ENCODE measurements around the gene SYT12. TPM values are rescaled to one million over a fixed set of nuclear protein-coding genes. Genes with fewer than 3 reads are reported as not detected.

SYT12 gene
- total RNA-seq, 1 donor from 2014 or later: 6.3 TPM

DNA sequence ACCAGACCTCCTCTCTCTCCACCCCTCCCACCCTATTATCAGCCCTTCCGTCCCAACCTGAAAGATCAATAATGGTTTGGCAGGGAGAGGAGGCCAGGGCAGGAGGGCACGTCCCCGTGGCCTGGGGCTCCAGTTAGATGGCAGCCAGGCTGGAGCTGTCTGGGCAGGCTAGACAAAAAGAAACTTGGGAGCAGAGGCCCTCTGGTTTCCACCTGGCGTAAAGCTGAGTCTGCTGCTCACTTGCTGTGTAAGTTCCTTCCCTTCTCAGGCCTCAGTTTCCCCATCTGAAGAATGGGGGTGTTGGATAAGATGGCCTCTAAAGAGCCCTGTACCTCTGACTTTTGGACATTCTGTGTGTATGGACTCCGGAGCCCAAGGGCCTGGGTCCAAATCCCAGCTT lies 30.0 kb downstream of the SYT12 start:
- TF ChIP-seq, protein P1, sequence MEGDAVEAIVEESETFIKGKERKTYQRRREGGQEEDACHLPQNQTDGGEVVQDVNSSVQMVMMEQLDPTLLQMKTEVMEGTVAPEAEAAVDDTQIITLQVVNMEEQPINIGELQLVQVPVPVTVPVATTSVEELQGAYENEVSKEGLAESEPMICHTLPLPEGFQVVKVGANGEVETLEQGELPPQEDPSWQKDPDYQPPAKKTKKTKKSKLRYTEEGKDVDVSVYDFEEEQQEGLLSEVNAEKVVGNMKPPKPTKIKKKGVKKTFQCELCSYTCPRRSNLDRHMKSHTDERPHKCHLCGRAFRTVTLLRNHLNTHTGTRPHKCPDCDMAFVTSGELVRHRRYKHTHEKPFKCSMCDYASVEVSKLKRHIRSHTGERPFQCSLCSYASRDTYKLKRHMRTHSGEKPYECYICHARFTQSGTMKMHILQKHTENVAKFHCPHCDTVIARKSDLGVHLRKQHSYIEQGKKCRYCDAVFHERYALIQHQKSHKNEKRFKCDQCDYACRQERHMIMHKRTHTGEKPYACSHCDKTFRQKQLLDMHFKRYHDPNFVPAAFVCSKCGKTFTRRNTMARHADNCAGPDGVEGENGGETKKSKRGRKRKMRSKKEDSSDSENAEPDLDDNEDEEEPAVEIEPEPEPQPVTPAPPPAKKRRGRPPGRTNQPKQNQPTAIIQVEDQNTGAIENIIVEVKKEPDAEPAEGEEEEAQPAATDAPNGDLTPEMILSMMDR (IDR thresholded peaks at IDR 0.05): no peak
- intact Hi-C loops (cut with DNase I): no loop called here
- no peaks in the 10 kb centered on the region for H3K27me3 ChIP-seq
- no peak overlapping the region for H3K4me3 ChIP-seq
- no peak for DNase-seq (ENCODE audit: low spot score in 2 of 2)
- no peaks in the 10 kb centered on the region for H3K36me3 ChIP-seq
- peaks cover 11 to 27% of the 10 kb centered on the region in 2 donors for H3K4me1 ChIP-seq
- H3K9me3 ChIP-seq: no peaks in the 10 kb centered on the region
- no peak overlapping the region for H3K27ac ChIP-seq

DNA sequence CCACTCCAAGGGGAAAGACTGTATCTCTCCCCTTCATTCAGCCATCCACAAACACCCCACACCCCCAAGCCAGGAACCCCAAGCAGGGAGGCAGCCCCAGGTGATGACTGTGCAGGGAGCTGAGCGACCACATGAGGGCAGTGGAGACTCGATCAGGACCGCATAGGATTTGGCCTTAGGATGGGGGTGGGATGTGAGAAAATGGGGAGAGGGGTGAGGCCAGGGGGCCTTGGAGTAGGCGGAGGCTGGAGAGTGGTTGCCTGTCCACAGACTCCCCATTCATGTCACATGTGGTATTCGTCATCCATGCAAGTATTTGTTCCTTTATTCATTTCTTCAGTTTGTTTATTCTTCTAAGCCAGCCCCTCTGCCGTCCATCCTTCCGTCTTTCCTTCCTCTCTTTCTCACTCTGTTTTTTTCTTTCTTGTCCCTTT lies 31.0 kb downstream of the SYT12 start:
- no peaks in the 10 kb centered on the region for H3K36me3 ChIP-seq
- no peak for DNase-seq (ENCODE audit: low spot score in 2 of 2)
- intact Hi-C loops (cut with DNase I): loop anchor here (1.0 kb wide), 1 partner anchor 96 kb away; the partner anchor contains the start of gene PC
- H3K4me3 ChIP-seq: no peak overlapping the region
- H3K27me3 ChIP-seq: no peaks in the 10 kb centered on the region
- peak overlapping the region; percentile 81 to 89 for H3K27ac ChIP-seq
- TF ChIP-seq, protein P1 (IDR thresholded peaks at IDR 0.05): peak; percentile 35 to 74 (median 59)
- H3K4me1 ChIP-seq: peaks cover 11 to 27% of the 10 kb centered on the region in 2 donors
- no peaks in the 10 kb centered on the region for H3K9me3 ChIP-seq

DNA sequence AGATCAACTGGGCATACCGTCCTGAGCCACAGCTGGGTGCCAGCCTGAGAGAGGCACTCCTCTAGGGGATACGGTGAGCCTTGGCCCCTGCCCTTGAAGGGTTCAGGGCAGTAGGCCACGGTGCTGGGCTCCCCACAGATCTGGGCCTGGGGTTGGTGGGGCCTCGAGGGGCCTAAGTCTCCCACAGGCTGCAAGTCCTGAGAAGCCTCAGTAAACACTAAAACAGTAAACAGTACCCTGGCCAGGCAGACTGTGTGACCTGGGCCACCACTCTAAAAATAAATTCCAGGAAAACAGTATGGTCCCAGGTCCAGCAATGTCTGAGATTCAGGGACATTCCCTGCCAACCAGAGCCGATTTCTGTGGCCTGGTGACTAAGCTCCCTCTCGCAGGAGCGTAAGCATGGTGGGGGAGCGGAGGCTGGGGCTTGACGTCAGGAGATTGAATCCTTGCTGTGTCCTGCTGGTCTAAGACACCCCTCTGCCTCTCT lies 31.5 kb downstream of the SYT12 start:
- H3K36me3 ChIP-seq: no peaks in the 10 kb centered on the region
- peaks cover 11 to 27% of the 10 kb centered on the region in 2 donors for H3K4me1 ChIP-seq
- H3K27ac ChIP-seq: peak overlapping the region; percentile 81 to 89
- DNase-seq (ENCODE audit: low spot score in 2 of 2): peak; percentile 44 to 82
- H3K27me3 ChIP-seq: no peaks in the 10 kb centered on the region
- no peak overlapping the region for H3K4me3 ChIP-seq
- H3K9me3 ChIP-seq: no peaks in the 10 kb centered on the region
- intact Hi-C loops (cut with DNase I): loop anchor here (1.0 kb wide), 1 partner anchor 96 kb away; the partner anchor contains the start of gene PC
- TF ChIP-seq, protein P1 (IDR thresholded peaks at IDR 0.05): no peak

DNA sequence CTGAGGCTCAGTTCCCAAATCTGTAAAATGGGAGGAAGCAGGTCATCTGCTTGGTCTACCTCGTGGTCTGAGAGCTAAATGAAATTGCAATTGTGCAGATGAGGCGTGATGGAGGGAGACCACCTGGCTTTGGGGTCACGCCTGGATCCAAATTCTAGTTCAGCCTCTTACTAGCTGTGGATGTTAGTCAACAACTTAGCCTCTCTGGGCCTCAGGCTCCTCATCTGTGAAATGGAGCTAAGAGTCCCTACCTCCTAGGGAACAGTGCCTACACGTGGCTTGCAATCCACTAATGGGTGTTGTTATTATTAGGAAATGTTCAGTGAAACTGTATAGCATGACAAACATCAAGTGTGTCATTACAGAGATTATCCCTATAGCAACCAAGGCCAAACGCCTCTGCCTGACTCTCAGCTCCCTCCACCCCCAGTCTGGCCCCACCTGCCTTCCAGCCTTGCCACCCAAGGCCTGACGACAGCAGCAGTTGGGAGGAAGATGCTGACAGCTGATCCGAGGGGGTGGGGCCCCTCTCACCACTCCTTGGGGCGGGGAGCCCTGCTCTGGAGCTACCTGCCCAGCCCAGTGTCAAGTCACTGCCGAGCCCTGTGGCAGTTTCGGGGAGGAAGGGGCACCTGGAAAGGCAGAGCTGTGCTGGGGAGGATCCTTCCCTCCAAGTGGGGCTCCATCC lies 32.0 kb downstream of the SYT12 start:
- H3K27ac ChIP-seq: peak overlapping the region; percentile 81 to 89
- intact Hi-C loops (cut with DNase I): loop anchor here (1.0 to 5.0 kb wide), 2 partner anchors 83 to 97 kb away; partner anchors contain the start of gene PC

DNA sequence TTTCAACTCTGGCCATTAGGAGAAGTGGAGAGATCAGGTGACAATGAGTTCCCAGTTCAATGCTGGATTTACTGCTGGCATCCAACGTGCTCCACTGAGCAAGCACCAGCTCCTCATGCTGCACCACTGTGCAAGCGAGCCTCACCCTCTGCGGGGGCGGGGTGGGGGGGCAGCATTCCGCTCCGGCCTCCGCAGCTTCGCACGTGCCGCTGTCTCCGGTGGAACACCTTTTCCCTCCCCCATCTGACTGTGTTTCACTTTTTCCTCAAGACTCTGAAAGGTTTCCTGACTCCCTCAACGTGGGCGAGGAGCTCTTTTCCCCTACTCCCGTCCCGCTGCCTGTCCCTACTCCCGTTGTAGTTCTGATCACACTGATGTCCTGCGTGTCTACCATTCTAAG lies 32.9 kb downstream of the SYT12 start:
- peaks cover 11 to 27% of the 10 kb centered on the region in 2 donors for H3K4me1 ChIP-seq
- H3K9me3 ChIP-seq: no peaks in the 10 kb centered on the region
- peak overlapping the region; percentile 72 to 75 for H3K4me3 ChIP-seq
- TF ChIP-seq, protein P1 (IDR thresholded peaks at IDR 0.05): no peak
- no peaks in the 10 kb centered on the region for H3K27me3 ChIP-seq
- H3K27ac ChIP-seq: peak overlapping the region; percentile 81 to 89
- intact Hi-C loops (cut with DNase I): loop anchor here (2.0 to 5.0 kb wide), 2 partner anchors 63 to 84 kb away; partner anchors contain the start of gene KDM2A
- H3K36me3 ChIP-seq: no peaks in the 10 kb centered on the region
- DNase-seq (ENCODE audit: low spot score in 2 of 2): no peak

More for the DNA sequence above, 32.0 kb downstream of the SYT12 start:
- Histone ChIP-seq H3K27me3 (no peaks in the 10 kb centered on the region), H3K4me3 (no peak overlapping the region), H3K4me1 (peaks cover 11 to 27% of the 10 kb centered on the region in 2 donors), H3K9me3 (no peaks in the 10 kb centered on the region), H3K36me3 (no peaks in the 10 kb centered on the region)
- no peak for DNase-seq (ENCODE audit: low spot score in 2 of 2)
- TF ChIP-seq, protein P1 (IDR thresholded peaks at IDR 0.05): no peak
